Inflammatory macrophage treated with lipopolysaccharide for 1 hour (primary cell): ENCODE results near the gene KCNT1.

ENCODE experiments used
- DNase-seq, 2 donors: peaks; one replicate each; pipeline ENCODE4 v3.0.0-alpha.2; 2020 to 2022

Gene KCNT1

DNA sequence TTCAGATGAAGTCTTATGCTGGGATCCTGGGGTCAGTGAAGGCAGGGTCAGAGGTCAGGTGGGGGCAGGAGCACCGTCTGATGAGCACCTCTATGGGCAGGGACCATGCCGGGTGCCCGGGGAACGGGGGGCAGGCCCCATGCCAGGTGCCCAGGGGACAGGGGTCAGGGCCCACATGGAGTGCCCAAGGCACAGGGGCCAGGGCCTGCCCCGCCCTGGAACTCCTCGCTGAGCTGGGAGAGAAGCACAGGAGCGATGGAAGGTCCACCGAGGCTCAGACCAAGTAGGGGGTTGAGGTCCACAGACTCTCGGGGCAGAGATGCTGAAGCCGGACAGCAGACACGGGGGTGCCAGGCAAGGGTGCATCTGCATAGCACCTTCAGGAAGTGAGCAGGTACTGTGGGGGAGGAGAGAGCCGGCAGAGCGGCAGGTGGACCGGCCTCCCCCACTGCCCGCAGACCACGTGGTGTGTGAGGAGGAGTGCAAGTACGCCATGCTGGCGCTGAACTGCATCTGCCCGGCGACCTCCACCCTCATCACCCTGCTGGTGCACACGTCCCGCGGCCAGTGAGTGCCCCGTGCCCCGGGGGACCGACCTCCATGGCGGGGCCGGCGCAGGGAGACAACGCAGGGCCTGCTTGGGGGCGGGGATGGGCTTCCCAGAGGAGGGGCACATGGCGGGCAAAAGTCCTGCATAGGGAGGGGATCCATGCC lies 67.7 kb downstream of the KCNT1 start:
- DNase-seq: no peak

DNA sequence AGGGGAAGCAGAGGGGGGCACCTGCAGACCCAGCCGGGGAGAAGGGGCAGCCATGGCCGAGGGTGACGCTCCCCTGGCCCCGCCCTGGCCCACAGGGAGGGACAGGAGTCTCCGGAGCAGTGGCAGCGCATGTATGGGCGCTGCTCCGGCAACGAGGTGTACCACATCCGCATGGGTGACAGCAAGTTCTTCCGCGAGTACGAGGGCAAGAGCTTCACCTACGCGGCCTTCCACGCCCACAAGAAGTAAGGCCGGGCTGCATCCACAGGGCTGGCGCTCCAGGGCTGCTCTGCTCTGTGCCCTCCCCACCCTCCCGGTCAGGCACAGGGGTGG lies 68.2 kb downstream of the KCNT1 start:
- no peak for DNase-seq

DNA sequence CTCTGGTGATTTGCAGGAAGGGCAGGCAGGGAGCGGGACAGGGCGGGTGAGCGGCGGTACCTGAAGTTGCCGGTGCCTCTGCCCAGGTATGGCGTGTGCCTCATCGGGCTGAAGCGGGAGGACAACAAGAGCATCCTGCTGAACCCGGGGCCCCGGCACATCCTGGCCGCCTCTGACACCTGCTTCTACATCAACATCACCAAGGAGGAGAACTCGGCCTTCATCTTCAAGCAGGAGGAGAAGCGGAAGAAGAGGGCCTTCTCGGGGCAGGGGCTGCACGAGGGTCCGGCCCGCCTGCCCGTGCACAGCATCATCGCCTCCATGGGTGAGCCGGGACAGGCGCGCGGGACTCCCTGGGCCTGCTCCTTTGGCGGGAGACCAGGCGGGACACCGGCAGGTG lies 68.8 kb downstream of the KCNT1 start:
- no peak for DNase-seq

DNA sequence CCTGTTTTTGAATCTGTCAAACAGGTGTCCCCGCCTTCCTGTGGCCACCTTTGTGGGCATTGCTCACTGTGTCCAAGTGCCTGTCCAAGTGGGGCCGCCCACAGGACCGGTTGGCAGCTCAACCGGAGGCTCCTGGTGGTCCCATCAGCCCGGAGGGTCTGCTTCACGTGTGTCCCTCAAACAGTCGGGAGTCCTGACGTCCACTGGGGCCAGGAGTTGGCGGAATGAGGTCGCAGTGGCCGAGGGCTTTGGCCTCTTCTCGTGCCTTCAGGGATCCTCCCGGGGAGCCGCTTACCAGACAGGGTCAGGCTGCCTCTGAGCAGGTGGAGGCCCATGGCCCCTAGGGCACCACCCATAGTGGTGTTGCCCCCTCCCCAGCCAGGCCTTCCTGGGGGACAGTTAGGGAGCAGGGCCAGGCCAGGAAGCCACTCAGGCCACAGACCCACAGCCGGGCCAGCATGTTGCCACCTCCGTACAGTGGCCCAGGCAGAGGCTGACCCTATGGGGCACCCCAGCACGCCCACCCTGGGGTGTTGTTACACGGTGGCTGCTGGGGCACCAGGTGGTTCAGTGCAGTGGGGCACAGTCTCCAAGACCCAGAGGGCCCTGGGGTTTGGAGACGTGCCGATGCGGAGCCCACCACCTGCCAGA lies 69.5 kb downstream of the KCNT1 start:
- no peak for DNase-seq

DNA sequence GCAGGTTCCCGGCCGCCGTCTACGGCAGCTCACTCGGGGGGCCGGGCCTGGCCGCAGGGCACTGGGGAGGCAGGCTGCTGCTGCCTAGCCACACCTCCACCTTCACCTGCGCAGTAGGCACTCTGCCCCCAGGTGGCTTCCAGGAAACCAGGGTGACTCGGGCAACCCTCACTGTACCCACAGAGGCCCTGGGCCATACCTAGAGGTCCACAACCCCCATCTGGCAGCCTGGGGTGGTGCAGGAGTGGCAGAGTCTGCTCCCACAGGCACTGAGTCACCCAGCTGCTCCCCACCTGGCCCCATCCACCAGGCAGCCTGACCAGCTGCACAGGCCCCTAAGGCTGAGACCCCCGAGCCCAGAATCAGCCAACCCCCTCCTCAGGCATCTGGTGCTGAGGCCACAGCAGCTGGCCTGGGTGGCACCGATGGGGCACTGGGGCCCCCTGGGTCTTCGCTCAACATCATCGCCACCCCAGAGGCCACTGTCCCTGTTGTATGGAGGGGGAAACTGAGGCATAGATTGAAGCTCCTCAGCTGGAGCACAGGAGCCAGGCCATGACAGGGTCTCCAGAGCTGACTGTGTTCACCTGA lies 70.2 kb downstream of the KCNT1 start:
- DNase-seq: no peak

DNA sequence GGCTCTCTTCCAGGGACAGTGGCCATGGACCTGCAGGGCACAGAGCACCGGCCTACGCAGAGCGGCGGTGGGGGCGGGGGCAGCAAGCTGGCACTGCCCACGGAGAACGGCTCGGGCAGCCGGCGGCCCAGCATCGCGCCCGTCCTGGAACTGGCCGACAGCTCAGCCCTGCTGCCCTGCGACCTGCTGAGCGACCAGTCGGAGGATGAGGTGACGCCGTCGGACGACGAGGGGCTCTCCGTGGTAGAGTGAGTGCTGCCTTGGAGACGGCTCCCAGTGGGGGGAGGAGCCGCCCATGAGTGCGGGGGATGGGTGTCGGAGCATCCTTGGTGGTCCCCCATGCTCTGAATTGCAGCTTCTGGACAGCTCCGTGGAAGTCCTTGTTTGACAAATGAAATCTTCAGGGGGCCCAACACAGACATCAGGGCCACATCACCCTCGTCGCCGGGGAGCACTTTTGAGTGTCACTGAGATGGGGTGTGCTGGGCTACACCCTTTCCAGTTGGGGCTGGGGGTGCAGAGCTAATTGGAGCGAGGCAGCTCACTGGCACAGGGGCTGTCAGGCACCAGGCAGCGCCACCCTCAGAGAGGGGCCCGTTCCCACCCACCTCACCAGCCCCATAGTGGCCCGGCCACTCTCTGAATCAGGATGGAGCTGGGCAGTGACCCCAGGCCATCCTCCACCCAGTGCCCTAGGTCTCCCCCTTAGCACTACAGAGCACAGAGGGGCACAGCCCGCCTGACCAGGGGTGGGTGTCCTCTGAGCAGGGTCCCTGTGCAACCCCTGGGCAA lies 70.9 kb downstream of the KCNT1 start:
- DNase-seq: no peak

DNA sequence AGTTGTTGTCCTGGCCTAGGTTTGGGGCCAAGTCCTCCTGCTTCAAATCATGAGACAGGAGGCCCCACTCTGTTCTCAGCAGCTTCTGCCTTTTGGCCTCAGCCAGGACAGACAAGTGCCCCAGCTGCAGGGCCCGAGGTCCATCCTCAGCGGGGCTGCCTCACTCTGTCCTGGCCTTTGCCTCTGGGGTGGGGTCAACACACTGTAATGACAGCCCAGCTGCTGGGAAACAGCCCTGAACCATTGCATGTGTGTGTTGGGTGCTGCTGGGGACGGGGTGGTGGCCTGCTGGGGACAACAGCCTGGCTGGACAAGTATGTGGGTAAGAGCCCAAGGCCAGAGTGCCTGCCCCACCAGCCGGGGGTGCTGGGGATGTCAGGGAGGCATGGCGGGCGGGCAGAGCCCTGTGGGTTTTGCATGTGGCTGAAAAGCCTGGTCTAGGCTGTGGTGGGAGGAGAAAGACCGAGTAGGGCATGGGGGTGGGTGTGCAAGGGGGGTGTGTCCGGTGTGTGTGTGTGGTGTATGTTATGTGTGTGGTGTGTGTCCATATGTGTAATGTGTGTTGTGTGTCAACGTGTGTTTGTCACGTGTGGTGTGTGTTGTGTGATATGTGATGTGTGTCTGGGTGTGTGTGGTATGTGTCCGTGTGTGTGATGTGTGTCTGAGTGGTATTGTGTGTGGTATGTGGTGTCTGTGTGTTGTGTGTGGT lies 71.7 kb downstream of the KCNT1 start:
- DNase-seq: no peak

DNA sequence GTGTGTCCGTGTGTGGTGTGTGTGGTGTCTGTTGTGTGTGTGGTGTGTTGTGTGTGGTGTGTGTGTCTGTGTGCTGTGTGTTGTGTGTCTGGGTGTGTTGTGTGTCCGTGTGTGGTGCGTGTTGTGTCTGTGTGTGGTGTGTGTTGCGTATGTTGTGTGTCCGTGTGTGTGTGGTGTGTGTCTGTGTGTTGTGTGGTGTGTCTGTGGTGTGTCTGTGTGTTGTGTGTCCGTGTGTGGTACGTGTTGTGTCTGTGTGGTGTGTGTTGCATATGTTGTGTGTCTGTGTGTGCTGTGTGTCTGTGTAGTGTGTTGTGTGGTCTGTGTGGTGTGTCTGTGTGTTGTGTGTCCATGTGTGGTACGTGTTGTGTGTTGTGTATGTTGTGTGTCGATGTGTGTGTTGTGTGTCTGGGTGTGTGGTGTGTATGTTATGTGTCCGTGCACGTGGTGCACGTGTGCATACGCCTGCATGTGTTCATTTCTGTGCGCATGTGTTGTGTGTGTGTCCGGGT lies 72.3 kb downstream of the KCNT1 start:
- DNase-seq: no peak

DNA sequence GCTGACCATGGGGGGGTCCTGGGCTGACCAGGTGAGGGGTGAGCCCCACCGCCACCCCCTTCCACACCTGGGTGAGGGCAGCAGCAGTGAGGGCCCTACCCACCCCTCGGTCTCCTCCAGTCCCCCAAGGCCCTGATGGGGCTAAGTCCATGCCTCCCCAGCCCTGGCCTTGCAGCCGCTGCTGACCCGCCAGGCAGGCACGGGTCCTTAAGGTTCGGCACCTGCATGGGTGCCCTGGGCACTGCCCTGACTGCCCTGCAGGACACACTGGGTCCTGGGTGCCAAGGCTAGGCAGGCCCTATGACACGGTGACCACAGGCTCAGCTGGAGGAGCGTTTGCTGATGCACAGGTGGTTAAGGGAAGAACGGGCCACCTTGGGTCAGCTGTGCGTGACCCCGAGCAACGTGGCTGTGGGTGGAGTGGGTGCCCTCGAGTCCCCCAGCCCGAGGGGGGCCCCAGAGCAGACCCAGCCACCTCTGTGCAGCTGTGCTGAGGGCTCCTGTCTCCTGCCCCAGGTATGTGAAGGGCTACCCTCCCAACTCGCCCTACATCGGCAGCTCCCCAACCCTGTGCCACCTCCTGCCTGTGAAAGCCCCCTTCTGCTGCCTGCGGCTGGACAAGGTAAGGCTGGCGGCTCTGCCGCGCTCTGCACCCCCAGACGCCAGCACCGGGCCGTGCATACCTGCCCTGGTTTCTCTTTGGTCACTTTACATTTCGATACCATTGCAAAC lies 73.0 kb downstream of the KCNT1 start:
- DNase-seq: no peak

DNA sequence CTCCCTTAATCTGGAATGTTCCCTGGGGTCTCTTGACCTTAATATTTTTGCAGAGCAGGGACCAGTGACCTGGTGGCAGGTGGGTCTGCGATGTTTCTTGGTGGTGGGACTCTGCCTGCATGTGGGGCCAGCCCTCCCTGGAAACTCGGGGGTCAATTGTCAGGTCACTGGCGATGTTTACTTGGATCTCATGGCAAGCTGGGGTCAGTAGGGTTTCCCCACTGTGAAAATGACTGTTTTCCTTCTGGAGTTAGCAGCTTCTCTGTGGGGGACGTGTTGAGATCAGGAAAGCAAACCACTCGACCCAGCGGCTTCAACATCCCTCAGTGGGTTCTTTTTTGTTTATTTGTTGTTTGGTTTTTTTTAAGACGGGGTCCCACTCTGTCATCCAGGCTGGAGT lies 73.9 kb downstream of the KCNT1 start:
- DNase-seq: no peak

DNA sequence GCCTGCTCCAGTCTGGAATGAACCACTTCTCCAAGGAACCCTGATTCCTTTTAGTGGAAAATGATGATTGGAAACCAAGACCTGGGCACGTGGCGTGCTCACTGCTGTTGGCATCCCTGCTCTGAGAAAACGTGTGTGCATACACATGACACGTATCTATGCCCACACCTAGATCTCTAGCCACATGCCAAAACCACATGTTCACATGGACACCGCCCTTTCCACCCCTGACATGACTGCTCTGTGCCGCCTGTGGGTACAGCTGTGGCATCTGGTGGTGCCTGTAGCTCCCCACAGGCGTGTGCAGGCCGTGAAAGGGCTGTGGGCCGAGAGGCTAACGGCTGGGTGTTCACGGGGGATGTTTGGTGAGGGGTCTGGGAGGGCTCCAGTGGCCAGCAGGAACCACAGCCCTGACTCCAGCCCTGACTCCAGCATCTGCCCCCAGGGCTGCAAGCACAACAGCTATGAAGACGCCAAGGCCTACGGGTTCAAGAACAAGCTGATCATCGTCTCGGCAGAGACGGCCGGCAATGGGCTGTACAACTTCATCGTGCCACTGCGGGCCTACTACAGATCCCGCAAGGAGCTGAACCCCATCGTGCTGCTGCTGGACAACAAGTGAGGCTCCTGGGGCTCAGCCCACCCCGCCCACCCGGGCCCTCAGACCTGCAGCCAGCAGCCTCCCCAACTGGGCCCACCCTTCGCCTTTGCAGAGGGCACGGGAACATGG lies 75.1 kb downstream of the KCNT1 start:
- DNase-seq: no peak

DNA sequence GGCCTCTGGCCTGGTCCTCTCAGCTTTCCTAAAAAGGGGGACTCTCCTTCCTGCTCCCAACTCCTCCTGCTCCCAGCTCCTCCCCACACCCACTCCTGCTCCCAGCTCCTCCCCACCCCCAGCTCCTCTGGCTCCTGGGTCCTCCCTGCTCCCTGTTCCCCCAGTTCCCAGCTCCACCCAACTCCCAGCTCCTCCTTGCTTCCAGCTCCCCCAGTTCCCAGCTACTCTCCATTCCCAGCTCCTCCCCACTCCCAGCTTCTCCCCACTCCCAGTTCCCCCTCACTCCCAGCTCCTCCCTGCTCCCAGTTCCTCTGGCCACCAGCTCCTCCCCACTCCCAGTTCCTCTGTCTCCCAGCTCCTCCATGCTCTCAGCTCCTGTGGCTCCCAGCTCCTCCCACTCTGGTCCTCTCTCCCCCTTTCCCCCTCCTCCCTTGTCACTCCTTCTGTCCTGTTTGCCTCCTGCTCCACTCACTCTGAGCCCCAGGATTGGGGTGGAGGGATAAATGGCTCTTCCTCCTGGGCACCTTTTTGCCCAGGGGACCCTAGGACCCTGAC lies 75.7 kb downstream of the KCNT1 start:
- no peak for DNase-seq

DNA sequence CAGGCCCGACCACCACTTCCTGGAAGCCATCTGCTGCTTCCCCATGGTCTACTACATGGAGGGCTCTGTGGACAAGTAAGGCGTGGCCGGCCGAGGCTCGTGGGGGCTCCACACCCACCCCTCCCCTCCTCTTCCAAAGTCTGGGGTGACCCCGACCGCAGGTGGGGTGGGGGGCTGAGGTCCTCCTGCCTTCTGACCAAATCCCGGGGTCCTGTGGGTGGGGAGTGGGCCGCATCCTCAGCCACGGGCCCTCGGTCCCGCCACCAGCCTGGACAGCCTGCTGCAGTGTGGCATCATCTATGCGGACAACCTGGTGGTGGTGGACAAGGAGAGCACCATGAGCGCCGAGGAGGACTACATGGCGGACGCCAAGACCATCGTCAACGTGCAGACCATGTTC lies 76.4 kb downstream of the KCNT1 start:
- no peak for DNase-seq

DNA sequence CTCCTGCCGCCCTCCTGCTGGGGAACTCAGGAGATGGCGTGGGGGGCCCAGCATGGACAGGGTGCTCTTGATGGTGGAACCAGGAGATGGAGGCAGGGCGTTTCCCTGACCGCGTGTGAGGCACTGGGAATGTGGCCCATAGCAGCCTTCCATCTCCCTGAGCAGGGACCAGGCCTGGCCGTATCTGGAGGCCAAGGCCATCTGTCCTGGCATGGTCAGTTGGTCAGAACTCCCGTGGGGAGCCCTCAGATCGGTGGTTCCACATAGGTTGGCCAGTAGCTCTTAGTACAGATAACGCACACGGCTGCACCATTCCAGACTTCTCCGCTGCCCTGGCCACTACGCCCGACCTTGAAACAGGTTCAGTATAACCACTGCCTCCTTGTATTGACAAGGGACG lies 77.6 kb downstream of the KCNT1 start:
- no peak for DNase-seq

DNA sequence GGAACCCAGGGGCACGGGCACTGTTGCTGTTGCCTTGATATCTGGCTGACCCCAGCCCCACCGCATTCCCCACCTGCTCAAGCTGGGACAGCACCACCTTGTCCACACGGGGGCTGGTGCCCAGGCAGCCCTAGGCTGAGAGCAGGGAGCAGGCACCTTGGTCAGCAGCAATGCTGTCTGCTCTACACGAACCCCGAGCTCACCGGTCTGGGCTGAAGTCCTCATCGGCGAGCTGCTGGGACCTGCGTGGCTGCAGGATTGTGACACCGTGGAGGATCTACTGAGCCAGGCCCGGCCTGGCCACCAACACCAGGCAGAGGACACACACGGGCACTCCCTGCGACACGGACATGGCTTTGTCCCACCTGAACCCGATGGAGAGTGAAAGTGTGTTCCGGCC lies 78.1 kb downstream of the KCNT1 start:
- DNase-seq: no peak

DNA sequence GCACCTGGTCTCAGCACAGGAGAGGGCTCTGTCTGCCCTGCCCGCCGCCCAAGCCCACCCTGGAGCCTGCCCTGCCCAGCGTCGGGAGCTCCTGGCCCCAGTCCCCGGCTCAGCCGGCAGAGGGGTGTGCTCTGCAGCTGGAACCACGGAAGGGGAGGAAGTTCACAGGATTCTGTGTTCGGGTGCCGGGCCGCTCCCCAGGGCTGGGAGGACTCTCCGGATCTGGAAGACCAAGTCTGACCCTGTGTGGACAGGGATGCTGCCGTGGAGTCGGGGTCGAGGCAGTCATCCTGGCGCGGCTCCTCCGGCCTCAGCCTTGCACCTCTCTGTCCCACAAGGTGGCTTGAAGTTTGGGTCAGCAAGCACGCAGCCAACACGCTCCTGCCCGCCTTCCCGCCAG lies 78.6 kb downstream of the KCNT1 start:
- no peak for DNase-seq

DNA sequence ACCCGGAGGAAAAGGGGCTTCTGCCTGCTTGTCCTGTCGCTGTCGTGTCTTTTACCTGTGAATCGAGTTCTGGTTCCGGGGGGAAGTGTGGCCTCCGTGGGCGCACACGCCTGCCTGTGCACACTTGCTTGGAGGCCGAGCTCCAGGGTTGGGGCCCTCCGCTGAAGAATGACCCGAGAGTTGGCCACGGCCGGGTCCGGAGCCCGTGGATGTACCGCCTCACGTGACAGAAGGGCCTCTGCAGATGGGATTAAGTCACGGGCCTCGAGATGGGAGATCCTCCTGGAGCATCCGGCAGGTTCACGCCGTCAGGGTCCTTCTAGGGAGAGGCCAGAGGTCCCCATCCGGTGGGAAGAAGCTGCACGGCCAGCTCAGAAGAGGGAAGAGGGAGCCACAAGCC lies 81.0 kb downstream of the KCNT1 start:
- no peak for DNase-seq

DNA sequence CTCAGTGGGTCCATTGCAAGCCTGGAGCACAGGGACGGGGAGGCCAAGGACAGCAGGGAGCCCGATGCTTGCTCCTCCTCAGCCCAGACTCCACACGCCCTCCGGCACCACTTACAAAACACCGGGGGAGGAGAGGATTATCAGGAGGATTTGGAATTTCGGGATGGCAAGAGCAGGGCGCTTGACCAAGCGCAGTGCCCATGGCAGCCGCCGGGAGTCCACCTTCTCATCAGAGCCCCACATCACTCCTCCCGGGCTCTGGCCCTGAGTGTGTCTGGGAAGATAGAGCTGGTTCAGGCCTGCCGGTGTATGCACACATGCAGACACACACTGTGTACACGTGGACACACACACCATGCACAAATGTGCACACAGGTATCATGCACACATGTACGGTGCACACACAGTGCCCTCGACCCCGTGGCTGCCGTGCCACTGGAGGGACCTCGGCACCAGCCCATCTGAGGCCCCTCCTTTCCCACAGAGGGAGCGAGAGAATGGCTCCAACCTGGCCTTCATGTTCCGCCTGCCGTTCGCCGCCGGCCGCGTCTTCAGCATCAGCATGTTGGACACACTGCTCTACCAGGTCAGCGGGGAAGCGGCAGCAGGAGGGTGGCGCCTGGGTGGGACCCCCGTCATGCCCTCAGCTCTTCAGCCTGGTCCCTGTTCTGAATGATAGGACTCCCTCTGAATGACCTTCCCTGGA lies 81.7 kb downstream of the KCNT1 start:
- DNase-seq: no peak

DNA sequence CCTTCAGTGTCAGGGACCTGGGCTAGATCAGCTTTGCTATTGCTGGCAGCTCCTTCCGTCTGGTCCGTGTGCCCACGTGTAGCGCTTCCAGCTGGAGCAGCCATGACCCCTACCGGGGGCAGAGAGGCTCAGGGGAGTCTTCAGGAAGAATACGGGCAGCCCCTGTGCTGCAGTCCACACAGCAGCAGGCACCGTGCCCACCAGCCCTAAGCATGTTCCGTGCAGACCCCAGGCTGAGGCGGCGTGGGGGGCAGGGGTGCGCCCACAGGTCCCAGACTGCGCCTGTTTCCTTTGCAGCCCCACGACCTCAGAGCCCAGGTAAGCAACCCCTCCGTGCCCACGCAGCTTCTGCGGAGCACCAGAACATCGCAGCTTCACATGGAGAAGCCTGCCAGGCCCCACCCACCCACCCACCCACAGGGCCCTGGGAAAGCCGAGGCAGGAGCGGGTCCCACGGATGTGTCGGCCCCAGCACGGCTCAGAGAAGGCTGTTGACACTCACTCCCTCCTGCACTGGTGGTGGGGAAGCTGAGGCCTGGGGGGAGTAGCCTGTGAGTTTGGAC lies 83.1 kb downstream of the KCNT1 start:
- no peak for DNase-seq

DNA sequence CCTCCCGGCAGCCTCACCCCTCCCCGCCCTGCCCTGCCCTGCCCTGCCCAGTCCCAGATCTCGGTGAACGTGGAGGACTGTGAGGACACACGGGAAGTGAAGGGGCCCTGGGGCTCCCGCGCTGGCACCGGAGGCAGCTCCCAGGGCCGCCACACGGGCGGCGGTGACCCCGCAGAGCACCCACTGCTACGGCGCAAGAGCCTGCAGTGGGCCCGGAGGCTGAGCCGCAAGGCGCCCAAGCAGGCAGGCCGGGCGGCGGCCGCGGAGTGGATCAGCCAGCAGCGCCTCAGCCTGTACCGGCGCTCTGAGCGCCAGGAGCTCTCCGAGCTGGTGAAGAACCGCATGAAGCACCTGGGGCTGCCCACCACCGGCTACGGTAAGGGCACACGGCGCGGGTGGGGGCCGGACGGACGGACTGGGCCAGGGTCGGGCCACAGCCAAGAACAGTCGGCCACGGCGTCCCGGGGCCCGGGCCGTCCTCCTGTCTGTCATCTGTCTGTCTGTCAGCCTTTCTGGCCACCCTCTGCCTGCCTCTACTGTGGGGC lies 84.2 kb downstream of the KCNT1 start:
- DNase-seq: no peak
